ENCODE measurements around the gene ELL.

DNA sequence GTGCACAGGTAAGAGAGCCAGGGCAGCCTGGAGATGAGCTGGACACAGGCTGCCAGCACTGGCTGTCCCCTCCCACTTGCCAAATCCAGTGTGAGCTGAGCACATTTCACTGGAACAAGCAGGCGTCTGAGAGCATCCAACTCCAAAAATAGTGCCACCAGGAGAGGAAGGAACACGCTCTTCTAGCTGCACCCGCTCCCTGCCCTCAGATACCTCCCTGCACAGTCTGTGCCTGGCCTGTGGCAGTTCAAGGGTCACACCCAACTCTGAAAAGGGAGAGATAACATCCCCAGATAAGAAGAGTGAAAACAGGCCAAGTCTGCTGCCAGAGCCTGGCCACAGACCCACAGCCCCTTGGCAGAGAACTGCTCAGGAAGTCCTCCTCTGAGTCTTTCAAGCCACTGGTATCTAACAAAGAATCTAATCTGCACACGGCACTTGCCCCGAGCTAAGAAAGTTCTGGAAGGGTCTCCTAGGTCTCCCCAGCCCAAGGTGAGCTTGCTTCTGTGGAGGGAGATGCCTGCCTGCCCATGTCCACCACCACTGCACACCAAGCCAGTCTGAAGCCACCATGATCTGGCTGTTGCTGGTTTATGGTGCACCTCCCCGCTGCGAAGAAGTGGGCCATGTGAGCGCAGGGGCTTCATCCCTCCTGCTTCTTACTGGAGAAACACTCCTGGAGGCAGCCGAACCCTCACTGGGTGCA is 14.7 kb downstream of the ELL start:
- TF ChIP-seq, protein P1, sequence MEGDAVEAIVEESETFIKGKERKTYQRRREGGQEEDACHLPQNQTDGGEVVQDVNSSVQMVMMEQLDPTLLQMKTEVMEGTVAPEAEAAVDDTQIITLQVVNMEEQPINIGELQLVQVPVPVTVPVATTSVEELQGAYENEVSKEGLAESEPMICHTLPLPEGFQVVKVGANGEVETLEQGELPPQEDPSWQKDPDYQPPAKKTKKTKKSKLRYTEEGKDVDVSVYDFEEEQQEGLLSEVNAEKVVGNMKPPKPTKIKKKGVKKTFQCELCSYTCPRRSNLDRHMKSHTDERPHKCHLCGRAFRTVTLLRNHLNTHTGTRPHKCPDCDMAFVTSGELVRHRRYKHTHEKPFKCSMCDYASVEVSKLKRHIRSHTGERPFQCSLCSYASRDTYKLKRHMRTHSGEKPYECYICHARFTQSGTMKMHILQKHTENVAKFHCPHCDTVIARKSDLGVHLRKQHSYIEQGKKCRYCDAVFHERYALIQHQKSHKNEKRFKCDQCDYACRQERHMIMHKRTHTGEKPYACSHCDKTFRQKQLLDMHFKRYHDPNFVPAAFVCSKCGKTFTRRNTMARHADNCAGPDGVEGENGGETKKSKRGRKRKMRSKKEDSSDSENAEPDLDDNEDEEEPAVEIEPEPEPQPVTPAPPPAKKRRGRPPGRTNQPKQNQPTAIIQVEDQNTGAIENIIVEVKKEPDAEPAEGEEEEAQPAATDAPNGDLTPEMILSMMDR (IDR thresholded peaks at IDR 0.05): no peak
- TF ChIP-seq EP300 (IDR thresholded peaks at IDR 0.05) (peak in 1 of 4 donors; percentile 51), POLR2A (IDR thresholded peaks at IDR 0.05) (no peak)

All from upper lobe of left lung (tissue), 4 donors.